HUES6 (cell line): Measurements from ENCODE around the gene PKD1.
A peak's percentile ranks its signal among the peaks of the same experiment; 100 is the strongest.
"Not testable (repeated sequence)": the region's sequence is repeated elsewhere in the genome, so short reads cannot be mapped to it uniquely, and the experiment has no call there.

Experiments used
- H3K27ac ChIP-seq: 2 replicates; pipeline ENCODE4 v1.7.0; 2013; ENCODE audit warnings: low read depth, mild to moderate bottlenecking, low read length, inconsistent platforms
- H3K27me3 ChIP-seq: 2 replicates; pipeline ENCODE4 v1.6.1; 2013; ENCODE audit warnings: low read length; ENCODE audit not compliant: control insufficient read depth, insufficient read depth
- H3K36me3 ChIP-seq: 2 replicates; pipeline ENCODE4 v1.6.1; 2013; ENCODE audit warnings: low read length; ENCODE audit not compliant: control insufficient read depth, insufficient read depth
- H3K4me1 ChIP-seq: 2 replicates; pipeline ENCODE4 v1.6.1; 2013; ENCODE audit warnings: low read length; ENCODE audit not compliant: control insufficient read depth, insufficient read depth
- H3K4me3 ChIP-seq: 2 replicates; pipeline ENCODE4 v1.5.1; 2013; ENCODE audit warnings: low read depth, low read length
- H3K9ac ChIP-seq: one replicate; pipeline ENCODE4 v1.6.1; 2013; ENCODE audit warnings: mild to moderate bottlenecking, low read length
- H3K9me3 ChIP-seq: 2 replicates; pipeline ENCODE4 v1.6.1; 2013; ENCODE audit warnings: low read depth, low read length; ENCODE audit not compliant: control insufficient read depth, insufficient read depth

PKD1 gene

DNA sequence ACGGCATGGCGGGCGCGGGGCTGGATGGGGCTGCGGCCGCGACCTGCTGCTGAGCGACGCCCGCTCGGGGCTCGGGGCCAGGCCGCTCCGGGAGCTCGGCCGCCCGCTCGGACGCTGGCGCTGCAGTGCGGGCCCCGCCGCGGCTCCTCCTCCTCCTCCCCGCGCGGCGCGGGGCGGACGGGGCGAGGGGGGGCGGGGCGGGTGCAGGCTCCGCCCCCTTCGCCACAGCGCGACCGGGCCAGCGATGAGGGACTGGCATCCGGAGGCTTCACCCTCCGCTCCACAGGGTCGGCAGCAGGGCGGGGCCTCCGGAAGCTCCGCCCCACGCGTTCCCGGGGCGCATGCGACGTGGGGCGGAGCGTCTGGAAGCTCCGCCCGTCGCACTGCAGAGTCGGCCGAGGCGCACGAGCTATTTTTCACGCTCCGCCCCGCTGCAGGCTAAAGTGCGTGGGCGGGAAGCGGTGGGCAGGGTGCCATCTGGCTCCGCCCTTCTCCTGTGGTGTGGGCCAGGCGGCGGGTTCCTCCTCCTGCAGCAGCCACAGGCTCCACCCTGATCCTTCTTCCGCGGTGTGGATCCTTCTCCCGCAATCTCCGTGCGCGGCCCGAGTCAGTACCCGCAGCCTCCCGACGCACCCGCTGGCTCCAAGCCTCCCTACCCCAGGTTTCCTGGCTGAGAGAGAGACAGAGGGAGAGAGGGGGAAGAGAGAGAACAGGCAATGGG is at the start of gene PKD1:
TSS of gene PKD1 (minus strand) at position 129 of the 721 bp plus-strand sequence. CDS start 209 bp downstream, outside the sequence.
- not testable (repeated sequence) for H3K27ac ChIP-seq
- peak within 1 kb of the TSS; percentile 70 for H3K9ac ChIP-seq

DNA sequence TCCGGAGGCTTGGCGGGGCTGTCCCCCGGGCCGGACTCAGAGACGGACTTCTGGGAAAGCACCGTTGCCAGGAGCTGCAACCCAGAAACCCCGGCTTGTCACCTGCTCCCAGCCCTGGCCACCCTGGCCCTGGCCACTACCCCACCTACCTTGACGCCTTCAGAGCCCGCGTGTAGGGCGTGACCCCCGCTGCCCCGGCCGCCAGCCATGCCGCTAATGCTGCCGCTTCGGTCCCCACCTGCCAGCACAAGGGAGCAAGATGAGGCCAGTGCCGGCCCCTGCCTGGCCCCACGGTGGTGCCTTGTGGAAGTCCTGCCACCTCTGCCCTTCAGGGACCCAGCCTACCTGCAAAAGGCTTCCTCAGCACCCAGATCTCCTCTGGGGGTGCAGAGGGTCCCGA is 49.3 kb upstream of the PKD1 start:
- no peak overlapping the region for H3K27ac ChIP-seq
- no peak overlapping the region for H3K4me3 ChIP-seq
- H3K27me3 ChIP-seq: no peaks in the 10 kb centered on the region
- no peaks in the 10 kb centered on the region for H3K36me3 ChIP-seq
- H3K9me3 ChIP-seq: no peaks in the 10 kb centered on the region
- peaks cover 4% of the 10 kb centered on the region; the same call in 1 of the 2 replicates for H3K4me1 ChIP-seq
- no peak overlapping the region for H3K9ac ChIP-seq

More for the DNA sequence above, at the start of gene PKD1:
- peak within 1 kb of the TSS; percentile 68 for H3K4me3 ChIP-seq
- not testable (repeated sequence) for H3K4me1 ChIP-seq, H3K36me3 ChIP-seq, H3K27me3 ChIP-seq, H3K9me3 ChIP-seq

DNA sequence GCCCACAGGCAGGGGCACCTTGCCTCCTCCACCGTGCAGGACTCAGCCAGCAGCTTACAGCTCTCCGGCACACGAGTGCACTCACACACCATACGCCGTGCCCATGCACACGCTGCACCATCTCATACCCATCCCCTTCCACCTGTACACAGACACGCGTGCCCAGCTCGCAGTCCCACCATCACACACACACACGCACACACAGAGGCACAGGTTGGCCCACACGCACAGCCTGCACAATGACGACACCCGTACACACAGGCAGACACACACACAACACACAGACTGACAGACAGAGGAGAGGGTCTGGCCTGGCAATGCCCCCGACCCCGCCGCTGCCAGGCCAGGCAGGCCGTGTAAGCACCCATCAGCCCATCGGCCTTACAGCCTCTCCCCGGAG is 48.6 kb upstream of the PKD1 start:
- H3K27me3 ChIP-seq: peaks cover 2% of the 10 kb centered on the region; the same call in 1 of the 2 replicates
- H3K9ac ChIP-seq: no peak overlapping the region
- no peak overlapping the region for H3K4me3 ChIP-seq
- H3K9me3 ChIP-seq: no peaks in the 10 kb centered on the region
- no peak overlapping the region for H3K27ac ChIP-seq
- peaks cover 4% of the 10 kb centered on the region; the same call in 1 of the 2 replicates for H3K4me1 ChIP-seq
- H3K36me3 ChIP-seq: no peaks in the 10 kb centered on the region

DNA sequence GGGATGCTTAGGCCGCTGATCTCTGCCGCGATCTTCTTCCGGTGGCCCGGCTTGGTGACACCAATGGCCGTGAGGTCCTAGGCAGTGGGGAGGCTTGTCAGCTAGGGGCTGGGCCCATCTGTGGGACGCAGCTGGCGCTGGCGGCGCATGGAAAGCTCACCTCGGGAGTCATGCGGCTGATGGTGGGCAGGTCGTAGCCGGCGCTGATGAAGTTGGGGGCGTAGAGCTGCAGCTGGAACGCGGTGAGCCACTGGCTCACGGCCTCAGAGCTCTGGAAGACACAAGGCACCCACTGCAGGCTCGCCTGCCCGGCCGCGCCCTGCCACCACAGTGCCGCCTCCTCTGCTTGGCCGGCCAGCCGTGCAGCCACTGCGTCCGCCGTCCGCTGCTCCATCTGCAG is 48.0 kb upstream of the PKD1 start:
- Histone ChIP-seq H3K9ac (no peak overlapping the region), H3K27ac (no peak overlapping the region), H3K4me3 (no peak overlapping the region), H3K9me3 (no peaks in the 10 kb centered on the region), H3K27me3 (peaks cover 3% of the 10 kb centered on the region; the same call in 1 of the 2 replicates), H3K36me3 (no peaks in the 10 kb centered on the region), H3K4me1 (peaks cover 4% of the 10 kb centered on the region; the same call in 1 of the 2 replicates)

DNA sequence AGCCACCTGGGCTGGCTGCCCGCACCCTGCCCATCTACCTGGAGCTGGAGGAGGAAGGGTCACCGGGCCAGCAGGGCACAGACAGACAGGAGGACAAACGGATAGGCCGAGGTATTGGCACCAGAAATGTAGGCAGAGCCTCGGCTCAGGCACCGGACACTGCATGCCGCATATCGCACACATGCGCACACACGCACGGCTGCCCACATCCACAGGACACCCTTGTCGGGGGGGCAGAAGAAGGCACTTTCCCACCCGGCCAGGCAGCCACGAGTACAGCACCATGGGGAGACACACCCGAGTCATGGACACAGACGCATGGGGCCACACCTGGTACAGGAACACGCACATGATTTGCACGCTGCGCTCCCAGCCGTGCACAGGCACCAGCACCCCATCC is 46.3 kb upstream of the PKD1 start:
- Histone ChIP-seq H3K27me3 (peaks cover 3% of the 10 kb centered on the region; the same call in 1 of the 2 replicates), H3K9ac (no peak overlapping the region), H3K27ac (no peak overlapping the region), H3K4me3 (no peak overlapping the region), H3K9me3 (no peaks in the 10 kb centered on the region), H3K4me1 (peaks cover 4% of the 10 kb centered on the region; the same call in 1 of the 2 replicates), H3K36me3 (peaks cover 7% of the 10 kb centered on the region)

DNA sequence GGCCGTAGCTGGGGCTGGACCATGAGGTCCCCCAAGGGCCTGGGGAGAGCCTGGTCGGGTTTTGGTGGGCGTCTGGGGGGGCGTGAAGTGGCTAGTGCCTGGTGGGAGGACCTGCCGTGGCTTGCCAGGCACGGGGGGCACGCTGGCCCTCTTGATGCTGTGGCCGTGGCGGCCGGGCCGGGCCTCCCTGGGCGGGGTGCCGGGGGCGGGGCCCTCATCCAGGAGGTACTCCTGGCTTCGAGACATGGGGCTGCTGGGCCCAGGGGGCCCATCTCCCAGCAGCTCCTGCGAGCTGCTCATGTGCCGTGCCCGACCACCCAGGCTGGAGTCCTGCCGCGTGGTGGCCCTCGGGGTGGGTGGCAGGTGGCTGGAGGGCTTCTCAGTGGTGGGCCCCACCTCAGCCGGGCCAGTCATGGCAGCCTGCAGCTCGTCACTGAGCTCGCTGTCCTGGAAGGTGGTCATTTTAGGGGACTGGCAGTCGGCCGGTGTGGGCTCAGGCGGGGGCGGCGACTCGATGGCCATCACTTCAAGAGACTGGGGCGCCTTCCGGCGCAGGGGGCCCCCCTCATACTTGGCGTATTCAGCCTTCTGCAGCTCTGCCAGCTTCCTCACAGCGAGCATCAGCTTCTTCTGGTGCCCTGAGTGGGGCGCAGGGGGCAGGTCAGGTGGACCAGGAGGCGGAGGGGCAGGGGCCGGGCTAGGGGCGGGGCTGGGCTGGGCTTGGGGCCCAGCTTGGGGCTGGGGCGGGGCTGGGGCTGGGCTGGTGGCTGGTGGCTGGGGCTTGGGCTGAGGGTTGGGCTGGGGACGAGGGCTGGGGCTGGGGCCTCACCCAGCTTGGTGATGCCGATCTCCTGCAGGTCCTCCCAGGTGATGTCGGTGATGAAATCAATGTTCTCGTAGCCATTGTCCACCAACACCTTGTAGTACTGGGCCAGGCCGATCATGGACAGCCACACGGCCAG is 45.5 kb upstream of the PKD1 start:
- Histone ChIP-seq H3K9ac (no peak overlapping the region), H3K4me3 (no peak overlapping the region), H3K27me3 (peaks cover 3% of the 10 kb centered on the region; the same call in 1 of the 2 replicates), H3K36me3 (peaks cover 12% of the 10 kb centered on the region), H3K4me1 (peaks cover 4% of the 10 kb centered on the region; the same call in 1 of the 2 replicates), H3K27ac (no peak overlapping the region), H3K9me3 (no peaks in the 10 kb centered on the region)

DNA sequence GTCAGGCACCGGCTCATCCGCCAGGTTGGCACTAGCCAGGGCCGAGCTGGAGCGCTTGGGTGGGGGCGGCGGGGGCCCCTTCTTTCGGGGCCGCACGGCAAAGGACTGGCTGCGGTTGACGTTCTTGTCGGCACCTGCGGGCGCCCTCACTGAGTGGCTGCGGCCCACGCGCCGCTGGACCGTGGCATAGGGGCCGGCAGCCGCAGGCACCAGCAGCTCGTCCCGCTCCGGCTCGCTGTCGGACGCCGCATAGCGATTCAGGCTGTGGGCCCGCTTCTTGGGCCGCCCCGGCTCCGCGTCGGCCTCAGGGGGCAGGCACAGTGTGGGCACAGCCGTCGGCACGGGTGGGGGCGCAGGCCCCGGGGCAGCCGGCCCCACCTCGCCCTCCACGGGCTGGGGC is 44.8 kb upstream of the PKD1 start:
- peaks cover 4% of the 10 kb centered on the region; the same call in 1 of the 2 replicates for H3K4me1 ChIP-seq
- H3K9me3 ChIP-seq: no peaks in the 10 kb centered on the region
- no peak overlapping the region for H3K27ac ChIP-seq
- no peak overlapping the region for H3K4me3 ChIP-seq
- H3K9ac ChIP-seq: no peak overlapping the region
- peaks cover 20% of the 10 kb centered on the region for H3K36me3 ChIP-seq
- H3K27me3 ChIP-seq: peaks cover 3% of the 10 kb centered on the region; the same call in 1 of the 2 replicates

DNA sequence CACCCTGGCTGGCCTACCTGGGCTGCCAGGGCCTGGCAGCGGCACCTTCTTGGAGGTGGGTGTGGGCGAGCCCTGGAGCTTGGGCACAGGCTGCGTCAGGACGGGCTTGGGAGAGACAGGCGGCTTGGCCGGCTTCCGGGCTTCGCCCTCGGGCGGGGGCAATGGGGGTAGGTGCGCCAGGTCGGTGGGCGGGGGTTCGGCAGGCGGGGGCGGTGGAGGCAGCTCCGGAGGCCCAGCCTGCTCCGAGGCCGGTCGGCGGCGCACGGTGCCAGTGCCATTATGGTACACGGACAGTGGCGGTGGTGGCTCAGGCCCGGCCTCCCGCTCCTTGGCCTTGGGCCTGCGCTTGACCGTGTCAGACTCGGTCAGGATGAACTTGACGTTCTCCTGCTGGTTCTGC is 43.9 kb upstream of the PKD1 start:
- peaks cover 3% of the 10 kb centered on the region; the same call in 1 of the 2 replicates for H3K27me3 ChIP-seq
- H3K36me3 ChIP-seq: peaks cover 29% of the 10 kb centered on the region
- H3K27ac ChIP-seq: no peak overlapping the region
- H3K4me1 ChIP-seq: peaks cover 4% of the 10 kb centered on the region; the same call in 1 of the 2 replicates
- H3K9ac ChIP-seq: no peak overlapping the region
- no peak overlapping the region for H3K4me3 ChIP-seq
- no peaks in the 10 kb centered on the region for H3K9me3 ChIP-seq

DNA sequence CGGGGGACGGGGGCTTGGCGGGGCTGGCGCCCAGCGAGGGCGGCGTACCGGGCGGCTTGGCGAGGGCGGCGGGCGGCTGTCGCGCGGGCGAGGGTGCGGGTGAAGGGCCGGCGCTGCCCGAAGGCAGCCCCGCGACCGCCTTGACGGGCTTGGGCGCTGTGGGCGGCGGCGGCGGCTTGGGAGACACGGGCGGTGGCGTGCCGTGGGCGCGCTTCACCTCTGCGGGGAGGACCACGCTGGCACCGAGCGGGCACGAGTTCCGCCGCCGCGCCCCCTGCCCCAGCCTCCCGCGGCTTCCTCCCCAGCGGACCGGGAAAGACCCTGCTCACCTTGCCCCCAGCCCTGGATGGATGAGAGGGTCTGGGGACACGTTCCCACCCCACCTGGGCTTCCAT is 43.4 kb upstream of the PKD1 start:
- Histone ChIP-seq H3K9ac (no peak overlapping the region), H3K4me1 (peaks cover 4% of the 10 kb centered on the region; the same call in 1 of the 2 replicates), H3K9me3 (no peaks in the 10 kb centered on the region), H3K27ac (no peak overlapping the region), H3K36me3 (peaks cover 33% of the 10 kb centered on the region), H3K4me3 (no peak overlapping the region), H3K27me3 (peaks cover 3% of the 10 kb centered on the region; the same call in 1 of the 2 replicates)

DNA sequence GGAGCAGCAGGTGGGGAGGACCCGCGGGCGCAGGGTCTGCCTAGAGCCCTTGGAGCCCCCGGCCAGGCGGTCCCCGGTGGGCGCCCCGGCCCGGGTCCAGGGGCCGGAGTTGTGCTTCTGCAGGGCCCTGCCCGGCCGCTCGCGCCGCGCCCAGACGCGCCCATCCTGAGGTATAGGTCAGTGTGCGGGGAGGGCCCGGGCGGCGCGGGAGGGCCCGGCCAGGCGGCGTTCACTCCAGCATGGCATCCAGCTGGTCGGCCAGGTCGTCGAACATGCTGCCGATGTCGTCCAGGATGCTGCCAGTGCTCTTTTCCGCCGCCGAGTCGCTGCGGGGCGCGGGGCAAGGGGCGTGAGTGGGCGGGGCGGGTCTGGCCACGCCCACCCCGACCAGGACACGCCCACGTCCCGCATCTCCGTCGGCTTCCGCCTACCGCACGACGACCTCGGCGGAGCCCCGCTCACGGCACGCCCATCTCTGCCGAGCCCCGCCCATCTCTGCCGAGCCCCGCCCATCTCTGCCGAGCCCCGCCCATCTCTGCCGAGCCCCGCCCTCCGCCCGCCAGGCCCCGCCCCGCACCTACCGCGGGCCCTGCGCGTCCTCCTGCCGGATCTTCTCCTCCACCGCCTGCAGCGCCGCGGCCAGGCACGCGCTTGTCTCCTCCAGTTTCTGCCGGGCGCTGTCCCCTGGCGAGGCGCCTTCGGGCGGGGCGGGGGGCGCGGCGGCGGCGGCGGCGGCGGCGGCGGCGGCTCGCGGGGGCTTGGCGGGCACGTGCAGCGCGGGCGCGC is 42.8 kb upstream of the PKD1 start:
- Histone ChIP-seq H3K9ac (no peak overlapping the region), H3K27ac (no peak overlapping the region), H3K27me3 (peaks cover 3% of the 10 kb centered on the region; the same call in 1 of the 2 replicates), H3K9me3 (no peaks in the 10 kb centered on the region), H3K4me1 (peaks cover 4% of the 10 kb centered on the region; the same call in 1 of the 2 replicates), H3K4me3 (peak overlapping the region; percentile 32; the same call in 1 of the 2 replicates), H3K36me3 (peaks cover 39% of the 10 kb centered on the region)
